Body of pancreas (tissue), 4 donors: ENCODE data around the gene DPRX.

Source experiments
- POLR2A ChIP-seq, 3 donors: fragments of 450-650 bp; IDR thresholded peaks; one replicate each; pipeline ENCODE4 v1.6.1; 2016; ENCODE audit warnings: antibody characterized with exemption in 3 of 3, mild to moderate bottlenecking in 2 of 3
- TF ChIP-seq, protein P1 (sequence below), 7 experiments: fragments of 450-650 bp in 4 of 7; fragments of 200-600 bp in 3 of 7; sonication (generic) in 3 of 7; IDR thresholded peaks; one replicate each; pipeline ENCODE4 v1.5.1; 2016 to 2019; ENCODE audit warnings: antibody characterized with exemption in 7 of 7

GRCh38 chr19:53664152-53664551 lies 32.4 kb downstream of the DPRX start:
- TF ChIP-seq, protein P1, sequence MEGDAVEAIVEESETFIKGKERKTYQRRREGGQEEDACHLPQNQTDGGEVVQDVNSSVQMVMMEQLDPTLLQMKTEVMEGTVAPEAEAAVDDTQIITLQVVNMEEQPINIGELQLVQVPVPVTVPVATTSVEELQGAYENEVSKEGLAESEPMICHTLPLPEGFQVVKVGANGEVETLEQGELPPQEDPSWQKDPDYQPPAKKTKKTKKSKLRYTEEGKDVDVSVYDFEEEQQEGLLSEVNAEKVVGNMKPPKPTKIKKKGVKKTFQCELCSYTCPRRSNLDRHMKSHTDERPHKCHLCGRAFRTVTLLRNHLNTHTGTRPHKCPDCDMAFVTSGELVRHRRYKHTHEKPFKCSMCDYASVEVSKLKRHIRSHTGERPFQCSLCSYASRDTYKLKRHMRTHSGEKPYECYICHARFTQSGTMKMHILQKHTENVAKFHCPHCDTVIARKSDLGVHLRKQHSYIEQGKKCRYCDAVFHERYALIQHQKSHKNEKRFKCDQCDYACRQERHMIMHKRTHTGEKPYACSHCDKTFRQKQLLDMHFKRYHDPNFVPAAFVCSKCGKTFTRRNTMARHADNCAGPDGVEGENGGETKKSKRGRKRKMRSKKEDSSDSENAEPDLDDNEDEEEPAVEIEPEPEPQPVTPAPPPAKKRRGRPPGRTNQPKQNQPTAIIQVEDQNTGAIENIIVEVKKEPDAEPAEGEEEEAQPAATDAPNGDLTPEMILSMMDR (IDR thresholded peaks at IDR 0.05): no peak
- no peak for TF ChIP-seq POLR2A (IDR thresholded peaks at IDR 0.05)
